COLO668 (cell line): Measurements from ENCODE around the gene MTIF3.

Source experiments
- DNase-seq: peaks from one replicate; lab custom pipeline; 2025; ENCODE audit not compliant: unreplicated experiment; lab: John Stamatoyannopoulos, UW

Gene MTIF3

GRCh38 chr13:27449936-27450828 is at the start of gene MTIF3:
TSS of gene MTIF3 (minus strand) at chr13:27450564. CDS start at chr13:27440448, 10,116 bp downstream.
- DNase-seq = peak; percentile 100

- no peak for DNase-seq
Observed at GRCh38 chr13:27497563-27498230, 47.3 kb upstream of the MTIF3 start.

GRCh38 chr13:27496536-27497273 is 46.3 kb upstream of the MTIF3 start:
- DNase-seq = no peak

- DNase-seq = no peak
Observed at GRCh38 chr13:27496006-27496405, 45.6 kb upstream of the MTIF3 start.

GRCh38 chr13:27495551-27495950 is 45.2 kb upstream of the MTIF3 start:
- DNase-seq = no peak

GRCh38 chr13:27493981-27494380 is 43.6 kb upstream of the MTIF3 start:
- DNase-seq = no peak

- no peak for DNase-seq
Observed at GRCh38 chr13:27489456-27489855, 39.1 kb upstream of the MTIF3 start.

- no peak for DNase-seq
Observed at GRCh38 chr13:27487776-27488175, 37.4 kb upstream of the MTIF3 start.

- no peak for DNase-seq
Observed at GRCh38 chr13:27483421-27483820, 33.1 kb upstream of the MTIF3 start.

GRCh38 chr13:27482983-27483382 is 32.6 kb upstream of the MTIF3 start:
- no peak for DNase-seq

- DNase-seq = peak; percentile 79
Observed at GRCh38 chr13:27481766-27482165, 31.4 kb upstream of the MTIF3 start.

GRCh38 chr13:27476943-27477703 is 26.8 kb upstream of the MTIF3 start:
- DNase-seq = peak; percentile 84

- no peak for DNase-seq
Observed at GRCh38 chr13:27474751-27475268, 24.4 kb upstream of the MTIF3 start.

- DNase-seq = no peak
Observed at GRCh38 chr13:27472941-27473340, 22.6 kb upstream of the MTIF3 start.

- DNase-seq = no peak
Observed at GRCh38 chr13:27472441-27472840, 22.1 kb upstream of the MTIF3 start.

GRCh38 chr13:27470075-27470820 is 19.9 kb upstream of the MTIF3 start:
- DNase-seq = no peak

GRCh38 chr13:27466513-27466912 is 16.1 kb upstream of the MTIF3 start:
- no peak for DNase-seq

GRCh38 chr13:27465611-27466010 is 15.2 kb upstream of the MTIF3 start:
- no peak for DNase-seq

- DNase-seq = no peak
Observed at GRCh38 chr13:27463500-27463899, 13.1 kb upstream of the MTIF3 start.
